Measurements from ENCODE around the gene NME5.
"Not testable (repeated sequence)": the region's sequence is repeated elsewhere in the genome, so short reads cannot be mapped to it uniquely, and the experiment has no call there.

NME5 gene

GRCh38 chr5:138077064-138077696, 62.0 kb downstream of the NME5 start:
- DNase-seq = peak; percentile 36 to 37

GRCh38 chr5:138070026-138070425, 69.2 kb downstream of the NME5 start:
- DNase-seq = not testable (repeated sequence)

- DNase-seq = peak; percentile 72 to 81
Observed at GRCh38 chr5:138068742-138069600, 70.3 kb downstream of the NME5 start.

- no peak for DNase-seq
Observed at GRCh38 chr5:138067945-138068344, 71.3 kb downstream of the NME5 start.
